Measurements from ENCODE around the gene CHRNG.

GRCh38 chr2:232543491-232543890, 4.0 kb downstream of the CHRNG start:
- TF ChIP-seq CTCF (conservative IDR thresholded peaks at IDR 0.05; ENCODE audit: low read length) (no peak), EZH2phosphoT487 (IDR thresholded peaks at IDR 0.05; ENCODE audit: borderline replicate concordance) (no peak)

Data from Loucy (cell line).